ENCODE data around the gene FARS2. TPM values are rescaled to one million over a fixed set of nuclear protein-coding genes. Genes with fewer than 3 reads are reported as not detected.
"Not testable (repeated sequence)": the region's sequence is repeated elsewhere in the genome, so short reads cannot be mapped to it uniquely, and the experiment has no call there.

FARS2 gene
- total RNA-seq, 1 donor from 2014 or later = 19.9 TPM

- peaks cover 4% of the 10 kb centered on the region for H3K36me3 Mint-ChIP-seq
- no peaks in the 10 kb centered on the region for H3K9me3 Mint-ChIP-seq
- no peak overlapping the region for H3K27ac Mint-ChIP-seq
These were observed 296.2 kb downstream of the FARS2 start for GRCh38 chr6:5557506-5557905.

DNA sequence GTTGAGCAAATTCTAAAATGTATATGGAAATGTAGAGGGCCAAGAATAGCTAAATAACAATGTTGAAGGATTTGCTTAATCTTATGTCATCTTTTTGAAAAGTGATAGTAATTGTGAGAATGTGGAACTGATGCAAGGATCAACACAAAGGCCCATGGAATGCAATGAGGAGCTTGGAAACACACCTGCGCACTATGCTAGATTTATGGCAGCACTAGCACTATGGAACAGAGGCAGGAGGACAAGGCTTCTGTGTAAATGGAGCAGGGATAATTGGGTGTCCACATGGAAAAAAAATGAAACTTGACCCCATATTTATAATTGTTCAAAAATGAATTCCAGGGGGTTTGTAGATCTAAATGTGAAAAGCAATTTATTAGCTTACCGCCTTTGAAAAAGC lies 298.3 kb downstream of the FARS2 start:
- Mint-ChIP-seq H3K4me1 (peaks cover 7% of the 10 kb centered on the region), H3K27ac (no peak overlapping the region)

More at GRCh38 chr6:5557506-5557905, 296.2 kb downstream of the FARS2 start:
- H3K27me3 Mint-ChIP-seq (ENCODE audit: low read depth) = no peaks in the 10 kb centered on the region
- H3K4me3 Mint-ChIP-seq = no peak overlapping the region
- no peak for DNase-seq (ENCODE audit: low spot score in 2 of 2, unreplicated experiment in 2 of 2)
- H3K4me1 Mint-ChIP-seq = peaks cover 12% of the 10 kb centered on the region
- TF ChIP-seq CTCF (IDR thresholded peaks at IDR 0.05; ENCODE audit: unreplicated experiment) = no peak

GRCh38 chr6:5562277-5562676 lies 301.0 kb downstream of the FARS2 start:
- H3K4me3 Mint-ChIP-seq = no peak overlapping the region
- H3K9me3 Mint-ChIP-seq = peaks cover 14% of the 10 kb centered on the region
- no peak for TF ChIP-seq CTCF (IDR thresholded peaks at IDR 0.05; ENCODE audit: unreplicated experiment)
- H3K36me3 Mint-ChIP-seq = peaks cover 12% of the 10 kb centered on the region
- H3K27me3 Mint-ChIP-seq (ENCODE audit: low read depth) = no peaks in the 10 kb centered on the region
- DNase-seq (ENCODE audit: low spot score in 2 of 2, unreplicated experiment in 2 of 2) = no peak
- H3K4me1 Mint-ChIP-seq = no peaks in the 10 kb centered on the region
- H3K27ac Mint-ChIP-seq = no peak overlapping the region

More for the DNA sequence above, 298.3 kb downstream of the FARS2 start:
- no peak for DNase-seq (ENCODE audit: low spot score in 2 of 2, unreplicated experiment in 2 of 2)
- H3K27me3 Mint-ChIP-seq (ENCODE audit: low read depth) = no peaks in the 10 kb centered on the region
- no peak for TF ChIP-seq CTCF (IDR thresholded peaks at IDR 0.05; ENCODE audit: unreplicated experiment)
- peaks cover 5% of the 10 kb centered on the region for H3K9me3 Mint-ChIP-seq
- no peak overlapping the region for H3K4me3 Mint-ChIP-seq
- H3K36me3 Mint-ChIP-seq = peaks cover 6% of the 10 kb centered on the region

GRCh38 chr6:5563086-5563485 lies 301.8 kb downstream of the FARS2 start:
- Mint-ChIP-seq H3K27me3 (ENCODE audit: low read depth) (no peaks in the 10 kb centered on the region), H3K36me3 (peaks cover 12% of the 10 kb centered on the region), H3K4me3 (no peak overlapping the region), H3K9me3 (peaks cover 14% of the 10 kb centered on the region), H3K27ac (no peak overlapping the region), H3K4me1 (no peaks in the 10 kb centered on the region)
- TF ChIP-seq CTCF (IDR thresholded peaks at IDR 0.05; ENCODE audit: unreplicated experiment) = no peak
- no peak for DNase-seq (ENCODE audit: low spot score in 2 of 2, unreplicated experiment in 2 of 2)

DNA sequence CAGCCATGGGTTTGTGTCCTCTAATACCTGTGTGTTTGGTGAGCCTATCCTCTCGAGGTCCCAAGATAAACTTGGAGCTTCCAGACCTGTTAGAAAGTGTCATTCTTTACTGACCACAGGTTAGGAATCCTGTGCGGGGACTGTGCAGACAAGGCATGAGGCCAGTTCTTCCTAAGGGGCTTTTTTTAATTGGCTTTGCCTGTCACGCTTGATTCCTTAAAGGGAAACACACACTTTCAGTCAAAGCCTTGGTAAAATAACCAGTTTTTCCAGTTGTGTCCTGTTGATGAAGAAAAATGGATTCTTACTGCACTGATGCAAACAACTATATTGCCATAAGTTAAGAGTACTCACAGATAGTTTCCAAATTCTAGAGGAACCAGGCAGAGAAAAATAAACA lies 303.4 kb downstream of the FARS2 start:
- H3K4me1 Mint-ChIP-seq; H3K4me3 Mint-ChIP-seq; H3K27me3 Mint-ChIP-seq (ENCODE audit: low read depth); H3K36me3 Mint-ChIP-seq; DNase-seq (ENCODE audit: low spot score in 2 of 2, unreplicated experiment in 2 of 2); H3K27ac Mint-ChIP-seq: not testable (repeated sequence)
- H3K9me3 Mint-ChIP-seq = peaks cover 14% of the 10 kb centered on the region

GRCh38 chr6:5565971-5566370 lies 304.7 kb downstream of the FARS2 start:
- Mint-ChIP-seq H3K9me3 (peaks cover 14% of the 10 kb centered on the region), H3K27ac (no peak overlapping the region)

More at GRCh38 chr6:5565971-5566370, 304.7 kb downstream of the FARS2 start:
- no peaks in the 10 kb centered on the region for H3K27me3 Mint-ChIP-seq (ENCODE audit: low read depth)
- H3K4me1 Mint-ChIP-seq = no peaks in the 10 kb centered on the region
- no peak overlapping the region for H3K4me3 Mint-ChIP-seq
- H3K36me3 Mint-ChIP-seq = peaks cover 10% of the 10 kb centered on the region
- no peak for DNase-seq (ENCODE audit: low spot score in 2 of 2, unreplicated experiment in 2 of 2)
- no peak for TF ChIP-seq CTCF (IDR thresholded peaks at IDR 0.05; ENCODE audit: unreplicated experiment)

All from mesothelial cell of epicardium (in vitro differentiated cells).